ENCODE results near the gene LGALS9.

LGALS9 gene

DNA sequence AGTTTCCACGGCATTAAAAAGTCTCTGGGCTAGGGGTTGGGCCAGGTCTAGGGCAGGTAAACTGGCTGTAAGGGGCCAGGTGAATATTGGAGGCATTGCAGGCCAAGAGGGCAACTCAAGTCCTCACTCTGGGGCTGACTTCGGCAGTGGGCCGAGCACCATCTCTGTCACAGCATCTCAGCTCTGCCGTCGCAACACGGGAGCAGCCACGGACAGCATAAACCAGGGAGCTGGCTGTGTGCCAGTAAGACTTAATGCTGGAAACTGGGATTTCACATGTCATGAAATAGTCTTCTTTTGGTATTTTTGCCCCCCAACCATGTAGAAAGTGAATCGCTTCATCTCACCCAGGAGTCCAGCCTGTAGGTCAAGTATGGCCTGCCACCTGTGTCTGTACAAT is 12.6 kb upstream of the LGALS9 start:
- Histone ChIP-seq H3K27ac (no peak overlapping the region), H3K4me1 (no peaks in the 10 kb centered on the region), H3K9ac (no peak overlapping the region), H3K4me3 (ENCODE audit: low read depth, low read length) (no peak overlapping the region), H3K4me2 (ENCODE audit: low read length) (no peak overlapping the region), H3K36me3 (ENCODE audit: control insufficient read depth, insufficient read depth, low read length) (no peaks in the 10 kb centered on the region), H3K79me2 (no peaks in the 10 kb centered on the region), H2AFZ (no peak overlapping the region), H3K9me3 (ENCODE audit: control insufficient read depth, low read length) (no peaks in the 10 kb centered on the region), H3K27me3 (ENCODE audit: control insufficient read depth, insufficient read depth, low read length) (no peaks in the 10 kb centered on the region)
- TF ChIP-seq, protein P1, sequence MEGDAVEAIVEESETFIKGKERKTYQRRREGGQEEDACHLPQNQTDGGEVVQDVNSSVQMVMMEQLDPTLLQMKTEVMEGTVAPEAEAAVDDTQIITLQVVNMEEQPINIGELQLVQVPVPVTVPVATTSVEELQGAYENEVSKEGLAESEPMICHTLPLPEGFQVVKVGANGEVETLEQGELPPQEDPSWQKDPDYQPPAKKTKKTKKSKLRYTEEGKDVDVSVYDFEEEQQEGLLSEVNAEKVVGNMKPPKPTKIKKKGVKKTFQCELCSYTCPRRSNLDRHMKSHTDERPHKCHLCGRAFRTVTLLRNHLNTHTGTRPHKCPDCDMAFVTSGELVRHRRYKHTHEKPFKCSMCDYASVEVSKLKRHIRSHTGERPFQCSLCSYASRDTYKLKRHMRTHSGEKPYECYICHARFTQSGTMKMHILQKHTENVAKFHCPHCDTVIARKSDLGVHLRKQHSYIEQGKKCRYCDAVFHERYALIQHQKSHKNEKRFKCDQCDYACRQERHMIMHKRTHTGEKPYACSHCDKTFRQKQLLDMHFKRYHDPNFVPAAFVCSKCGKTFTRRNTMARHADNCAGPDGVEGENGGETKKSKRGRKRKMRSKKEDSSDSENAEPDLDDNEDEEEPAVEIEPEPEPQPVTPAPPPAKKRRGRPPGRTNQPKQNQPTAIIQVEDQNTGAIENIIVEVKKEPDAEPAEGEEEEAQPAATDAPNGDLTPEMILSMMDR (IDR thresholded peaks at IDR 0.05), result no peak

DNA sequence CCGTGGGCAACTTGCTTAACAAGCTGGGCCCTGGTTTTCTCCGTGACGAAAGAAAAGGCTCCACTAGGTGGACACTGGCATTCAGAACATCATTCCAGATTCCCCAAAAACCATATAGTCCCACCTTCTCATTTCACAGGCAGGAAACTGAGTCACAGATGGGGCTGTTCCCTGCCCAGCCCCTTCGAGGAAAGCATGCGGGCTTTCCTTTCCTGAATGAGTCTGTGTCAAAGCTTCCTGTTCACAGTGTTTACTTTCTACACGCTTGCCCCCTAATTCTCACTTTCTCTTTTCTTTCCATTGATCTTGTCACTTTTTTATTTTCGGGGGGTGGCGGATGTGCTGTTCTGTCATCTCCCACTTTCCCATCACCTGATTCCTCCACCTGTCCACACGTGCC is 10.3 kb upstream of the LGALS9 start:
- Histone ChIP-seq H2AFZ (no peak overlapping the region), H3K9me3 (ENCODE audit: control insufficient read depth, low read length) (no peaks in the 10 kb centered on the region), H3K27me3 (ENCODE audit: control insufficient read depth, insufficient read depth, low read length) (no peaks in the 10 kb centered on the region), H3K4me2 (ENCODE audit: low read length) (no peak overlapping the region), H3K27ac (no peak overlapping the region), H3K9ac (no peak overlapping the region), H3K4me1 (no peaks in the 10 kb centered on the region), H3K79me2 (no peaks in the 10 kb centered on the region), H3K36me3 (ENCODE audit: control insufficient read depth, insufficient read depth, low read length) (no peaks in the 10 kb centered on the region), H3K4me3 (ENCODE audit: low read depth, low read length) (no peak overlapping the region)
- TF ChIP-seq, protein P1 (IDR thresholded peaks at IDR 0.05), result no peak

- TF ChIP-seq, protein P1 (IDR thresholded peaks at IDR 0.05), result no peak
- Histone ChIP-seq H3K4me2 (ENCODE audit: low read length) (no peak overlapping the region), H3K4me1 (no peaks in the 10 kb centered on the region), H2AFZ (no peak overlapping the region), H3K9me3 (ENCODE audit: control insufficient read depth, low read length) (no peaks in the 10 kb centered on the region), H3K36me3 (ENCODE audit: control insufficient read depth, insufficient read depth, low read length) (no peaks in the 10 kb centered on the region), H3K9ac (no peak overlapping the region), H3K79me2 (no peaks in the 10 kb centered on the region), H3K27ac (no peak overlapping the region), H3K27me3 (ENCODE audit: control insufficient read depth, insufficient read depth, low read length) (no peaks in the 10 kb centered on the region), H3K4me3 (ENCODE audit: low read depth, low read length) (no peak overlapping the region)
Observed at GRCh38 chr17:27621536-27621935, 9.5 kb upstream of the LGALS9 start.

GRCh38 chr17:27621942-27622559 is 8.9 kb upstream of the LGALS9 start:
- Histone ChIP-seq H3K4me2 (ENCODE audit: low read length) (no peak overlapping the region), H3K4me1 (no peaks in the 10 kb centered on the region), H3K4me3 (ENCODE audit: low read depth, low read length) (no peak overlapping the region), H3K9ac (no peak overlapping the region), H3K36me3 (ENCODE audit: control insufficient read depth, insufficient read depth, low read length) (no peaks in the 10 kb centered on the region), H3K27me3 (ENCODE audit: control insufficient read depth, insufficient read depth, low read length) (no peaks in the 10 kb centered on the region), H3K79me2 (no peaks in the 10 kb centered on the region), H3K27ac (no peak overlapping the region), H2AFZ (no peak overlapping the region), H3K9me3 (ENCODE audit: control insufficient read depth, low read length) (no peaks in the 10 kb centered on the region)
- TF ChIP-seq, protein P1 (IDR thresholded peaks at IDR 0.05), result no peak

DNA sequence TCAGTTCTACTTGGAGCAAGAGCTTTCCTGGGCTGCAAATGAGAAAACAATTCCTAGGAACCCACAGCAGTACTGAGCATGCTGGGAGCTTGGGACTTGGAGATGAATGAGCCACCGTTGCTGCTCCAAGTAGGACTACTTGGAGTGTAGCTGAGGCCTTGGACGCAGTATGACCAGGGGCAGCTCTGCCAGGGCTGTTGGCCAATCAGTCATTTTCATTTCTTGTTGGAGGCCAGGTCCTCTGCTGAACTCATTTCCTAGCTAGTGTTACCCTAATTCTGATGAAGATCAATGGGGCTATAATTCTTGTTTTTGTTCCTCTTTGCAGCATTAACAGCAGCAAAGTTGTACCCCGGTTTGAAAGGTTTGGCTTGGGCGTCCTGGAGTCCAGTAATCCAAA is 8.0 kb upstream of the LGALS9 start:
- Histone ChIP-seq H3K9me3 (ENCODE audit: control insufficient read depth, low read length) (no peaks in the 10 kb centered on the region), H3K4me1 (no peaks in the 10 kb centered on the region), H2AFZ (no peak overlapping the region), H3K4me3 (ENCODE audit: low read depth, low read length) (no peak overlapping the region), H3K27me3 (ENCODE audit: control insufficient read depth, insufficient read depth, low read length) (no peaks in the 10 kb centered on the region), H3K9ac (no peak overlapping the region), H3K4me2 (ENCODE audit: low read length) (no peak overlapping the region), H3K36me3 (ENCODE audit: control insufficient read depth, insufficient read depth, low read length) (no peaks in the 10 kb centered on the region), H3K79me2 (no peaks in the 10 kb centered on the region), H3K27ac (no peak overlapping the region)
- TF ChIP-seq, protein P1 (IDR thresholded peaks at IDR 0.05), result no peak
